Endothelial cell of umbilical vein (primary cell): ENCODE results near the gene TIPARP. TPM values are rescaled to one million over a fixed set of nuclear protein-coding genes. Genes with fewer than 3 reads are reported as not detected.

Source experiments
- BruUV-seq: library from RNA; stranded (reverse); fragments of 400-500 nt; replicated peaks from 2 replicates; lab custom pipeline; 2021; lab: Mats Ljungman, UMichigan
- CTCF ChIA-PET: fragments of 300-600, 350-600 bp; sonication (Branson Sonifier 250); formaldehyde crosslinking; loops from one replicate; lab custom pipeline; 2021; ENCODE audit warnings: antibody characterized with exemption, inconsistent platforms; lab: Charles Lee
- POLR2A ChIA-PET: fragments of 300-600, 350-600 bp; sonication (Branson Sonifier 250); formaldehyde crosslinking; loops from one replicate; lab custom pipeline; 2021; ENCODE audit warnings: antibody characterized with exemption, inconsistent platforms; lab: Charles Lee
- DNase-seq: peaks from one replicate; pipeline ENCODE4 v3.0.0-alpha.2; 2011; ENCODE audit warnings: low read depth, low spot score
- FAIRE-seq: peaks from 2 replicates; lab custom pipeline; 2011; peaks lifted over from hg19 to GRCh38; lab: Jason Lieb, UNC
- H2AFZ ChIP-seq: 2 replicates; pipeline ENCODE4 v1.6.0; 2012; ENCODE audit warnings: low read depth, low read length, control low read depth, inconsistent platforms
- H3K27ac ChIP-seq: 2 replicates; pipeline ENCODE4 v1.5.1; 2011; ENCODE audit warnings: low read depth, mild to moderate bottlenecking, control low read depth, low read length, moderate library complexity; ENCODE audit not compliant: insufficient read depth
- H3K27me3 ChIP-seq, 2 experiments: 2 replicates each; pipeline versions ENCODE4 v1.6.0 to v1.6.1; 2011; ENCODE audit warnings: low read length in 2 of 2, mixed read lengths in 1 of 2; ENCODE audit not compliant: control insufficient read depth in 2 of 2, insufficient read depth in 2 of 2
- H3K36me3 ChIP-seq, 2 experiments: 2 replicates in 1 of 2; 3 replicates in 1 of 2; pipeline ENCODE4 v1.5.1; 2011; ENCODE audit warnings: low read length in 2 of 2, mild to moderate bottlenecking in 1 of 2, moderate library complexity in 1 of 2; ENCODE audit not compliant: control insufficient read depth in 2 of 2, insufficient read depth in 2 of 2; ENCODE audit errors: extremely low read depth in 1 of 2
- H3K4me1 ChIP-seq: 3 replicates; pipeline ENCODE4 v1.5.1; 2011; ENCODE audit warnings: mild to moderate bottlenecking, low read length; ENCODE audit not compliant: control insufficient read depth, insufficient read depth; ENCODE audit errors: extremely low read depth
- H3K4me2 ChIP-seq: 2 replicates; pipeline ENCODE4 v1.6.1; 2011; ENCODE audit warnings: low read length, control low read depth, mixed read lengths; ENCODE audit not compliant: insufficient read depth
- H3K4me3 ChIP-seq, 3 experiments: fragments of 200-600 bp in 1 of 3; sonication (generic), shearing (Covaris generic) in 1 of 3; replicated peaks in 1 of 3; 2 replicates each; pipeline ENCODE4 v1.5.1; 2011 to 2016; ENCODE audit warnings: control low read depth in 3 of 3, low read length in 3 of 3, mild to moderate bottlenecking in 2 of 3, inconsistent platforms in 1 of 3, low read depth in 1 of 3, moderate library complexity in 1 of 3; ENCODE audit not compliant: insufficient read depth in 1 of 3
- H3K79me2 ChIP-seq: 2 replicates; pipeline ENCODE4 v1.6.0; 2012; ENCODE audit warnings: low read length, inconsistent platforms; ENCODE audit not compliant: control insufficient read depth, insufficient read depth
- H3K9ac ChIP-seq: replicated peaks from 2 replicates; pipeline ENCODE3; 2011; ENCODE audit warnings: low read length, control low read depth; ENCODE audit not compliant: insufficient read depth; ENCODE audit errors: extremely low read depth
- H3K9me1 ChIP-seq: replicated peaks from 3 replicates; pipeline ENCODE4 v1.6.0; 2011; ENCODE audit warnings: mild to moderate bottlenecking, low read length; ENCODE audit not compliant: control insufficient read depth, insufficient read depth; ENCODE audit errors: extremely low read depth
- H3K9me3 ChIP-seq: replicated peaks from 2 replicates; pipeline ENCODE4 v1.5.1; 2012; ENCODE audit warnings: low read length, inconsistent platforms; ENCODE audit not compliant: control insufficient read depth, insufficient read depth
- H4K20me1 ChIP-seq: replicated peaks from 2 replicates; pipeline ENCODE3; 2011; ENCODE audit warnings: mild to moderate bottlenecking, low read length; ENCODE audit not compliant: control insufficient read depth, insufficient read depth; ENCODE audit errors: extremely low read depth
- CTCF ChIP-seq, 2 donors: IDR thresholded peaks; 1 replicate in 1 of 2; 2 replicates in 1 of 2; pipeline ENCODE4 v1.5.1; 2011; ENCODE audit warnings: low read length in 2 of 2, mild to moderate bottlenecking in 2 of 2, moderate library complexity in 2 of 2, control low read depth in 1 of 2, inconsistent platforms in 1 of 2, low read depth in 1 of 2; ENCODE audit not compliant: insufficient read depth in 1 of 2; ENCODE audit errors: extremely low read depth in 1 of 2
- EZH2 ChIP-seq: IDR thresholded peaks from 2 replicates; pipeline ENCODE4 v1.6.1; 2012; ENCODE audit warnings: borderline replicate concordance, low read depth, mild to moderate bottlenecking, moderate library complexity, low read length, inconsistent platforms; ENCODE audit not compliant: severe bottlenecking
- FOS ChIP-seq: IDR thresholded peaks from 2 replicates; pipeline ENCODE4 v1.6.1; 2011; ENCODE audit warnings: mild to moderate bottlenecking, low read length, moderate library complexity, borderline replicate concordance; ENCODE audit not compliant: insufficient read depth
- GATA2 ChIP-seq: IDR thresholded peaks from 2 replicates; pipeline ENCODE4 v1.7.0; 2011; ENCODE audit warnings: low read depth, mild to moderate bottlenecking, moderate library complexity, mixed read lengths, low read length; ENCODE audit not compliant: insufficient read length, insufficient read depth
- JUN ChIP-seq: IDR thresholded peaks from 2 replicates; pipeline ENCODE4 v1.6.1; 2011; ENCODE audit warnings: borderline replicate concordance, low read depth; ENCODE audit not compliant: insufficient read length, insufficient read depth
- MYC ChIP-seq: IDR thresholded peaks from one replicate; pipeline ENCODE4 v1.6.1; 2011; ENCODE audit warnings: mild to moderate bottlenecking, low read depth, low read length
- POLR2A ChIP-seq: IDR thresholded peaks from 2 replicates; pipeline ENCODE4 v1.6.1; 2012; ENCODE audit warnings: low read depth, mild to moderate bottlenecking, control low read depth, low read length
- POLR2AphosphoS5 ChIP-seq: IDR thresholded peaks from 2 replicates; pipeline ENCODE4 v1.6.1; 2012; ENCODE audit warnings: low read depth, mild to moderate bottlenecking, control low read depth, low read length, moderate library complexity; ENCODE audit not compliant: insufficient read depth
- dilution Hi-C: fragments of 300-500 bp; cut with MboI; formaldehyde crosslinking; loops from one replicate; pipeline ENCODE4 v1.15.0; 2019; ENCODE audit warnings: low sequenced_read_pairs; ENCODE audit not compliant: extremely low pct_ligation_motif_present
- intact Hi-C: fragments of 100-400 bp; cut with micrococcal nuclease; formaldehyde crosslinking; loops from one replicate; pipeline ENCODE4 v1.10.0; 2022
- polyA plus RNA-seq, 4 experiments: library from polyadenylated mRNA; depleted of rRNA in 3 of 4; stranded (reverse) in 3 of 4; unstranded in 1 of 4; fragments of >200 nt; gene quantifications; 2 replicates each; pipeline versions ENCODE4 v1.2.1 to v1.2.3, GENCODE V29; 2011 to 2012; ENCODE audit warnings: missing spikeins in 1 of 4
- total RNA-seq: library from RNA; stranded (reverse); gene quantifications from 2 replicates; pipeline ENCODE4 v1.2.3, GENCODE V29; 2021
- TF ChIP-seq, protein P1 (sequence below): IDR thresholded peaks from 2 replicates; pipeline ENCODE4 v1.6.1; 2011; ENCODE audit not compliant: insufficient read depth, insufficient read length

Gene TIPARP
- total and polyA plus RNA-seq, 2 donors (not counting 3 experiments of a cell fraction or from before 2014, with no cell fraction given), result 9.1 to 21.2 TPM

DNA sequence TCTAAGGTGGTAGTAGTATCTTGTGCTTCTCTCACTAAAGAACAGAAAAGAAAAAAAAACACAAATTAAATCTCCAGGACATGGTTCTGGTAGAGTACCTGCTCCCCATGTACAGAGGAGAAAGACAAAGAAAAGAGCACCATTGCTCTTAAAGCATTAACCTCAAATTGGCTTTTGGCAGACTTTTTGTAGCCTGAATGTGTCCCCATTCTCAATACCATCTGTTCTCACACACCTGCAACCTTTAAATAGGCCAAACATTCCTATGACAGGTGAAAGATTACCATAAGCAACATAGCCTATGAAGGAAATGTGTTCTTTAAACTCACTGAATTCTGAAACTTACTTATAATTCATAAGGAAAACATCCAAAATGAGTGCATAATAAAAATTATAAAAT is 68.0 kb downstream of the TIPARP start:
- no peak overlapping the region for H3K4me2 ChIP-seq
- dilution Hi-C loops (no loop called here), intact Hi-C loops (no loop called here)
- TF ChIP-seq POLR2A, result no peak
- TF ChIP-seq POLR2AphosphoS5, result no peak
- TF ChIP-seq, protein P1, sequence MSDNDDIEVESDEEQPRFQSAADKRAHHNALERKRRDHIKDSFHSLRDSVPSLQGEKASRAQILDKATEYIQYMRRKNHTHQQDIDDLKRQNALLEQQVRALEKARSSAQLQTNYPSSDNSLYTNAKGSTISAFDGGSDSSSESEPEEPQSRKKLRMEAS, result no peak
- TF ChIP-seq EZH2, result no peak
- no peak for TF ChIP-seq MYC
- FAIRE-seq (no peak), DNase-seq (no peak)
- no peak overlapping the region for H2AFZ ChIP-seq
- H3K4me1 ChIP-seq, result no peaks in the 10 kb centered on the region
- no peaks in the 10 kb centered on the region for H3K79me2 ChIP-seq
- BruUV-seq, result no TSS peak
- H3K27ac ChIP-seq, result no peak overlapping the region
- no peak overlapping the region for H3K4me3 ChIP-seq
- POLR2A ChIA-PET, result no interaction called here
- CTCF ChIA-PET, result interaction anchor here (0.6 to 1.4 kb wide), 3 partner anchors 9 to 22 kb away, joined by 3 to 4 read pairs (median 3); no protein-coding TSS in a partner anchor
- no peaks in the 10 kb centered on the region for H3K36me3 ChIP-seq
- no peaks in the 10 kb centered on the region for H3K9me1 ChIP-seq
- H3K27me3 ChIP-seq, result no peaks in the 10 kb centered on the region
- H3K9ac ChIP-seq, result no peak overlapping the region
- H3K9me3 ChIP-seq, result no peaks in the 10 kb centered on the region
- no peaks in the 10 kb centered on the region for H4K20me1 ChIP-seq

- dilution Hi-C loops, result no loop called here
- POLR2A ChIA-PET, result no interaction called here
- no peaks in the 10 kb centered on the region for H3K36me3 ChIP-seq
- H2AFZ ChIP-seq, result no peak overlapping the region
- no peaks in the 10 kb centered on the region for H3K27me3 ChIP-seq
- intact Hi-C loops, result no loop called here
- no peaks in the 10 kb centered on the region for H3K9me3 ChIP-seq
- no peaks in the 10 kb centered on the region for H4K20me1 ChIP-seq
- H3K9me1 ChIP-seq, result no peaks in the 10 kb centered on the region
- CTCF ChIA-PET, result no interaction called here
- H3K4me3 ChIP-seq, result no peak overlapping the region
- H3K9ac ChIP-seq, result no peak overlapping the region
- H3K4me2 ChIP-seq, result no peak overlapping the region
- DNase-seq, result no peak
- TF ChIP-seq EZH2 (no peak), POLR2AphosphoS5 (no peak), GATA2 (no peak), MYC (no peak), CTCF (IDR thresholded peaks at IDR 0.05; ENCODE audit: extremely low read depth in 1 of 2, insufficient read depth in 1 of 2, low read depth in 1 of 2, low read length in 2 of 2) (no peak), FOS (no peak), JUN (no peak)
- TF ChIP-seq, protein P1, result no peak
- no peak for FAIRE-seq
- no TSS peak for BruUV-seq
- H3K79me2 ChIP-seq, result no peaks in the 10 kb centered on the region
- no peaks in the 10 kb centered on the region for H3K4me1 ChIP-seq
- no peak overlapping the region for H3K27ac ChIP-seq
Observed at GRCh38 chr3:156743859-156744258, 69.5 kb downstream of the TIPARP start.
